SK-N-SH treated with all-trans-retinoic acid at 6 μM for 48 hours (cell line): Measurements from ENCODE around the gene GRIN3A.

Source experiments
- ATAC-seq: fragments of 200-7000 bp; cut with Tn5 transposase; 3 replicates; pipeline ENCODE4 v1.9.1; 2020; ENCODE audit warnings: mild to moderate bottlenecking, moderate library complexity
- BACH2 ChIP-seq: fragments of 250-450 bp; sonication (Bioruptor Pico); IDR thresholded peaks from 2 replicates; pipeline ENCODE4 v1.9.0; 2021; ENCODE audit warnings: mild to moderate bottlenecking, borderline replicate concordance
- CREB5 ChIP-seq: fragments of 250-450 bp; sonication (Bioruptor Pico); IDR thresholded peaks from 2 replicates; pipeline ENCODE4 v1.5.1; 2020; ENCODE audit warnings: low read depth, mild to moderate bottlenecking, moderate library complexity
- CSDC2 ChIP-seq: fragments of 250-450 bp; sonication (Bioruptor Pico); IDR thresholded peaks from 2 replicates; pipeline ENCODE4 v1.5.0; 2020; ENCODE audit warnings: mild to moderate bottlenecking, moderate library complexity
- CSRNP3 ChIP-seq: fragments of 250-450 bp; sonication (Bioruptor Pico); IDR thresholded peaks from 2 replicates; pipeline ENCODE4 v1.5.1; 2021; ENCODE audit warnings: mild to moderate bottlenecking, moderate library complexity
- ESRRG ChIP-seq: fragments of 250-450 bp; sonication (Bioruptor Pico); IDR thresholded peaks from 2 replicates; pipeline ENCODE4 v1.6.1; 2021; ENCODE audit warnings: mild to moderate bottlenecking
- GLIS3 ChIP-seq: fragments of 250-450 bp; sonication (Bioruptor Pico); IDR thresholded peaks from 2 replicates; pipeline ENCODE4 v1.5.0; 2020; ENCODE audit warnings: mild to moderate bottlenecking, moderate library complexity
- OSR1 ChIP-seq: fragments of 250-450 bp; sonication (Bioruptor Pico); IDR thresholded peaks from 2 replicates; pipeline ENCODE4 v1.8.0; 2022; ENCODE audit warnings: moderate library complexity, mild to moderate bottlenecking, inconsistent platforms
- PATZ1 ChIP-seq: fragments of 250-450 bp; sonication (Bioruptor Pico); IDR thresholded peaks from 2 replicates; pipeline ENCODE4 v1.8.0; 2020; ENCODE audit warnings: mild to moderate bottlenecking, moderate library complexity, borderline replicate concordance
- PPARA ChIP-seq: fragments of 250-450 bp; sonication (Bioruptor Pico); IDR thresholded peaks from 2 replicates; pipeline ENCODE4 v1.5.0; 2020; ENCODE audit warnings: mild to moderate bottlenecking, borderline replicate concordance
- RARB ChIP-seq: fragments of 250-450 bp; sonication (Bioruptor Pico); IDR thresholded peaks from 2 replicates; pipeline ENCODE4 v1.8.0; 2021; ENCODE audit warnings: mild to moderate bottlenecking, moderate library complexity
- TCF4 ChIP-seq: fragments of 250-450 bp; sonication (Bioruptor Pico); IDR thresholded peaks from 2 replicates; pipeline ENCODE4 v1.8.0; 2021; ENCODE audit warnings: mild to moderate bottlenecking, moderate library complexity, borderline replicate concordance
- ZC3H10 ChIP-seq: fragments of 250-450 bp; sonication (Bioruptor Pico); IDR thresholded peaks from 2 replicates; pipeline ENCODE4 v1.5.1; 2021; ENCODE audit warnings: mild to moderate bottlenecking, moderate library complexity
- ZFP3 ChIP-seq: fragments of 250-450 bp; sonication (Bioruptor Pico); IDR thresholded peaks from 2 replicates; pipeline ENCODE4 v1.5.0; 2020; ENCODE audit warnings: mild to moderate bottlenecking, moderate library complexity
- ZFP30 ChIP-seq: fragments of 450-650 bp; formaldehyde crosslinking; IDR thresholded peaks from 2 replicates; pipeline ENCODE4 v1.5.0; 2022; ENCODE audit warnings: mild to moderate bottlenecking, moderate library complexity
- ZNF565 ChIP-seq: fragments of 450-650 bp; formaldehyde crosslinking; conservative IDR thresholded peaks from 2 replicates; pipeline ENCODE4 v1.5.0; 2020; ENCODE audit warnings: low read depth, mild to moderate bottlenecking, moderate library complexity
- ZNF70 ChIP-seq: fragments of 450-650 bp; formaldehyde crosslinking; IDR thresholded peaks from 2 replicates; pipeline ENCODE4 v1.5.0; 2020; ENCODE audit warnings: mild to moderate bottlenecking, moderate library complexity
- ZNF8 ChIP-seq: fragments of 450-650 bp; formaldehyde crosslinking; IDR thresholded peaks from 2 replicates; pipeline ENCODE4 v1.5.0; 2020; ENCODE audit warnings: mild to moderate bottlenecking, moderate library complexity
- TF ChIP-seq, protein P1 (sequence below): fragments of 250-450 bp; sonication (Bioruptor Pico); IDR thresholded peaks from 2 replicates; pipeline ENCODE4 v1.8.0; 2021; ENCODE audit warnings: low read depth, mild to moderate bottlenecking, moderate library complexity, borderline replicate concordance

Gene GRIN3A

GRCh38 chr9:101533334-101534204 lies 204.9 kb downstream of the GRIN3A start, which contains the start of gene RNF20 (continued):
- TF ChIP-seq ZNF565 (CRISPR knock-in tag) (no peak), ZFP30 (no peak), ESRRG (no peak), ZNF8 (CRISPR knock-in tag) (no peak)
- TF ChIP-seq, all 23 proteins: peak for 0

DNA sequence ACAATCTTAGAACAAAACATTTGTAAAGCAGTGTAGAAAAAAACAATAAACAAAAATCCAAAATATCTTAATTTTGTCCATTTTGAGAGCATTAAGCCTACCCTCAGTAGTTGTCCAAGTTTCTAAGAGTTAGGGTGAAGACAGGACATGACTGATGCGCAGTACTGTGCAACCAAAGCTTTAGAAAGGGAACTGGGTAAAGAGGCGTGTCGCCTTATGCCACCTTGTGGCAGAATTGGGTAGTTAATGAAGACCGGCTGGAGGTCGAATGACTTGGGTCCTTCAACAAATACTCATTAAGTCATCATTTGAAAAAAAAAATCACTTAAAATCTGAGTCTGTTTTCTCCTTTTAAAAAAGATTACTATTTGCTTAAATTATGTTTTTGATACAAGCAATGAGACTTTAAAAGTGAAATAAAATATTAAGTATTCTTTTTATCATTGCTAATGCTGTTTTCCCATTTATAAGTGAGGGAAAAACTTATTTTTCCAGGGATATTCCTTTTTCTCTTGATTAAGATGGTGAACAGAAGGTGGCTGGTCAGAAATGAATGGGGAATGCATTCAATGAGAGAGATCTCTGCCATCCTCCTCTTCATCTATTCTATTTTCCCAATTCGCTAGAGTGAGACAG lies 208.3 kb downstream of the GRIN3A start:
- TF ChIP-seq, protein P1, sequence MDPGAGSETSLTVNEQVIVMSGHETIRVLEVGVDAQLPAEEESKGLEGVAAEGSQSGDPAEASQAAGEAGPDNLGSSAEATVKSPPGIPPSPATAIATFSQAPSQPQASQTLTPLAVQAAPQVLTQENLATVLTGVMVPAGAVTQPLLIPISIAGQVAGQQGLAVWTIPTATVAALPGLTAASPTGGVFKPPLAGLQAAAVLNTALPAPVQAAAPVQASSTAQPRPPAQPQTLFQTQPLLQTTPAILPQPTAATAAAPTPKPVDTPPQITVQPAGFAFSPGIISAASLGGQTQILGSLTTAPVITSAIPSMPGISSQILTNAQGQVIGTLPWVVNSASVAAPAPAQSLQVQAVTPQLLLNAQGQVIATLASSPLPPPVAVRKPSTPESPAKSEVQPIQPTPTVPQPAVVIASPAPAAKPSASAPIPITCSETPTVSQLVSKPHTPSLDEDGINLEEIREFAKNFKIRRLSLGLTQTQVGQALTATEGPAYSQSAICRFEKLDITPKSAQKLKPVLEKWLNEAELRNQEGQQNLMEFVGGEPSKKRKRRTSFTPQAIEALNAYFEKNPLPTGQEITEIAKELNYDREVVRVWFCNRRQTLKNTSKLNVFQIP (CRISPR knock-in tag), result no peak
- TF ChIP-seq ZNF8 (CRISPR knock-in tag) (no peak), ZNF70 (CRISPR knock-in tag) (no peak), TCF4 (no peak), ZFP3 (CRISPR knock-in tag) (no peak), CSRNP3 (CRISPR knock-in tag) (no peak), BACH2 (no peak), OSR1 (CRISPR knock-in tag) (no peak), ZC3H10 (no peak), GLIS3 (CRISPR knock-in tag) (no peak), CSDC2 (CRISPR knock-in tag) (no peak), RARB (CRISPR knock-in tag) (no peak), ZNF565 (CRISPR knock-in tag) (no peak)
- peak; percentile 58 for ATAC-seq

- TF ChIP-seq CREB5 (CRISPR knock-in tag) (no peak), PPARA (no peak)
- ATAC-seq, result no peak
Observed at GRCh38 chr9:101528015-101528414, 210.4 kb downstream of the GRIN3A start.

- ATAC-seq, result no peak
- TF ChIP-seq OSR1 (CRISPR knock-in tag) (no peak), PATZ1 (CRISPR knock-in tag) (no peak), ZC3H10 (no peak), CREB5 (CRISPR knock-in tag) (no peak), ZNF565 (CRISPR knock-in tag) (no peak), CSRNP3 (CRISPR knock-in tag) (no peak), BACH2 (no peak)
- TF ChIP-seq, all 23 proteins: peak for 0
Observed at GRCh38 chr9:101527066-101527465, 211.4 kb downstream of the GRIN3A start.
